ENCODE data around the gene DLX2. TPM values are rescaled to one million over a fixed set of nuclear protein-coding genes. Genes with fewer than 3 reads are reported as not detected.
"Not testable (repeated sequence)": the region's sequence is repeated elsewhere in the genome, so short reads cannot be mapped to it uniquely, and the experiment has no call there.

The DLX2 gene
- not detected for total RNA-seq
- long read RNA-seq, result 0 reads

DNA sequence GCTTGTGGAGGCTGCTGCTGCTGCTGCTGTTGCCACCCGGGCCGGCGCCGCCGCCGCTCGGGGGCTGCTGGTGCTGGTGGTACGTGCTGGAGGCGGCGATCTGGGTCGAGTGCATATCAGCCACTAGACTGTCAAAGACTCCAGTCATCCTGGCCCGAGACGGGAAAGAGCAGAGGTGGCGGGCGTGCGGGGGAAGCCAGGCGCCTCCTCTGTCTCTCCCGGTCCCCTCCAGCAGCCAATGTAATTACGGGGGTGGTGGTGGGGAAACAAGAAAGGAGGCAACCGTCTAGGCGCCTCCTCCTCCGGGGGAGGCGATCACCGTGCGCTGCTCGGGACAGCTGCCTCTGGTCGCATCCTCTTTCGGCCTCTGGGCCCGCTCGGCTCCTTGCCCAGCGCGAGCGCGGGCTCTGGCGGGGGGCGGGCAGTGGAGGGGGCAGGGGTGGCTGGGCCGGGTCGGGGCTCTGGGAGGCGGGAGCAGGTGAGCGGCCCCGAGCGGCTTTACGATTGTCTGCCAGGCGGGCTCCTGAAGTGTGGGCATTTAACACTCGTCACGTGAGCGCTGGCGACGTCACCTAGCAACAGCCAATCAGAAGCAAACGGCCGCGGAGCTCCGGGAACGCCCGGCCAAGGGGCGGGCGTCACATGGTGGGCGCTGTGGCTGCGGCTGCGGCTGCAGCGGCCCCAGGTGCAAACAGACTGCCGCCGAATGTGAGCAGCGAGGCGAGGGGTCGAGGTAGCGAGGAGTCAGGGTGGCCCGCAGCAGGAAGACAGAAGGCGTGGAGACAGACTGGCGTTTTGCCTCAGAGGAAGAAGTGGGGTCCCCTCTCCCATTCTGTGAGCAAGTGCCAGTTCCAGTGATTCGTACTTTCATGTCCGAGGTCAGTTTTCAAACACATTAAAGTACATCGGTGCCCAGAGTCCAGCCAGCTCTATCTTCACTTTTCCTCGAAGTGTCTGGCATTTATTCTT lies at the start of gene DLX2:
Gene DLX2 (minus strand): TSS at position 510 of the 969 bp plus-strand sequence. CDS start 362 bp downstream, at position 148.
- intact Hi-C loops (cut with DNase I), result loop anchor here in 1 of 2 donors (10.0 kb wide), 2 partner anchors 288 to 508 kb away; no protein-coding TSS in a partner anchor
- DNase-seq (peak; percentile 80), ATAC-seq (peak; percentile 71 to 72)

DNA sequence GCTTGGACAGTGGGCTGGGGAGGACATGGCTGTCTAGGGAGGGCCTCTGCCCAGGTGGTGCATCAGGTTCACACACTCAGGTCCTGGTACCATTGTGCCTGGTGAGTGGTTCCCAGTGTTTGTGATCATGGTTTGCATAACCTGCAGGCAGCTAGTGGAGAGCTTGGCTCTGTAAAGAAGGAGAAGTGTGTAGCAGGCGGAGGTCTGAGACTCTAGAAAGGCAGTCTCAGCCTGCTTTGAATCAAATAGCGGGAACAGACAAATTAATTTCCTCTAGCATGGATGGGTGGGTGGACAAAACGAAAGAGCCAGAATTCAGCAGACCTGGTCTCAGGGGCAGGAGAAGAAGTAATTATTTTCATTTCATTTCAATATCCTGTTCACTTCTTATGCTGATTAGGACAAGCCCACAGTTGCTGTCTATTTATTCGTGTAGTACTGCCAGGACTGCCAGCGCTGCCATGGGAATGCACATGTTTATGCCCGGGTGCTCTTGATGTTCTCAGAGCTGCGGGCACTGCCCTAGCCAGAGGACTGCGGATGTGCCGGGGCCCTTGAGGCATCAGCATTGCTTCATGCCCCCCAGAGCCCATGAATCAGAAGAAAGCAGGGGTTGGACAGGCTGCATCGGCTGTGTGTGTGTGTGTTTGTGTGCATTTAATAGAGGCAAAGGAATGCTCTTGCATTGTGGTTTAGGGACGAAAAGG lies 45.4 kb upstream of the DLX2 start:
- no peak for DNase-seq
- intact Hi-C loops (cut with DNase I), result no loop called here
- ATAC-seq, result no peak

DNA sequence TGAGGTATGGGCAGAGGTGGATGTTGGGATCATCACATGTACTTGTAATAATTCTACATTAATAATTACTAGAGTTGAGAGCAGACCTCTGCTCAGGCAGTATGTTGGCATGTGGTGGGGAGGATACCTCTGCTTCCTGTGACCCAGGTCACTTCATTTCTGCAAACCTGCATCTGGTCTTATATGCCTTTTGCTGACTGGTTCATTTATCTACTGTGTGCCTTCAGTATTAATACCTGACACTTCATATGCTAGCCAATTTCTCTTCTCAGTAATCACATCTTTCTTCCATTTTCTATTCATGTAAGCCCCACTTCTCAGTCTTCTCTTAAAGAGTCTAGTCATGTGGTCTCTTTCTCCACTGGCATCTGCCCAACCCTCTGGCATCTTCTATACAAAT lies 41.1 kb upstream of the DLX2 start:
- ATAC-seq (no peak), DNase-seq (no peak)
- intact Hi-C loops (cut with DNase I), result no loop called here

DNA sequence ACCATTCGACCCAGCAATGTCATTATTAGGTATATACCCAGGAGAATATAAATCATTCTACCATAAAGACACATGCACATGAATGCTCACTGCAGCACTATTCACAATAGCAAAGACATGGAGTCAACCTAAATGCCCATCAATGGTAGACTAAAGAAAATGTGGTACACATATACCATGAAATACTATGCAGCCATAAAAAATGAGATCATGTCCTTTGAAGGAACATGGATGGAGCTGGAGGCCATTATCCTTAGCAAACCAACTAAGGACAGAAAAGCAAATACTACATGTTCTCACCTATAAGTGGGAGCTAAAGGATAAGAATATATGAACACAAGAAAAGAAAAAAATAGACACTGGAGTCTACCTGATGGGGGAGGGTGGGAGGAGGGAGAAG lies 36.0 kb upstream of the DLX2 start:
- DNase-seq; ATAC-seq; intact Hi-C loops (cut with DNase I): not testable (repeated sequence)

DNA sequence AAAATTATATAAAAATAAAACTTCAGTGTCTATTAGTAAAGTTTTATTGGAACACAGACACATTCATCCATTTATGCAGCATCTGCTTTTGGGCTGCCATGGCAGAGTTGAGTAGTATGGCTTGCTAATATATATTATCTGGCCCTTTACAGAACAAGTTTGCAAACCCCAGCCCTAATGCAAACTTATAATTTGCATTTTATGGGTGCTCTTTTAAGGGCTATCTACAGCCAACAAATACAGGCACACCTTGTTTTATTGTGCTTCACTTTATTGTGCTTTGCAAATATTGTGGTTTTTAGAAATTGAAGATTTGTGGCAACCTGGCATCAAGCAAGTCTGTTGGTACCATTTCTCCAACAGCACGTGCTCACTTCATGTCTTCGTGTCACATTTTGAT lies 35.2 kb upstream of the DLX2 start:
- no peak for ATAC-seq
- DNase-seq, result no peak
- intact Hi-C loops (cut with DNase I), result no loop called here

DNA sequence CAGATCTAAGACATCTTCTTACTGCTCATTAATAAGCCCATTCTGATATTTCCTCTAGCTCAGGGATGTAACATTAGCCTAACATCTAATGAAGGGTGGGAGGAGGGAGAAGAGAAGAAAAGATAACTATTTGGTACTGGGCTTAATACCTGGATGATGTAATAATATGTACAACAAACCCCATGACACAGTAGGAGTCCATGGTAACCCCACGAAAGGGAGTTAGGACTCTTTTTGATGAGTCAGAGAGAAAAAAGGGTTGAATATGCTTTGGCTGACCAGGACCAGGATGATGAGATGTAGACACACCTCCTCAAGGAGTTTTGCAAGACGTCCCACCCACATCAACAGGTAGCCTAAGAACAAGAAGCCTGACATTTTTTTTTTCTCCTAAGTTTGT lies 34.4 kb upstream of the DLX2 start:
- intact Hi-C loops (cut with DNase I), result no loop called here
- DNase-seq, result no peak
- no peak for ATAC-seq

DNA sequence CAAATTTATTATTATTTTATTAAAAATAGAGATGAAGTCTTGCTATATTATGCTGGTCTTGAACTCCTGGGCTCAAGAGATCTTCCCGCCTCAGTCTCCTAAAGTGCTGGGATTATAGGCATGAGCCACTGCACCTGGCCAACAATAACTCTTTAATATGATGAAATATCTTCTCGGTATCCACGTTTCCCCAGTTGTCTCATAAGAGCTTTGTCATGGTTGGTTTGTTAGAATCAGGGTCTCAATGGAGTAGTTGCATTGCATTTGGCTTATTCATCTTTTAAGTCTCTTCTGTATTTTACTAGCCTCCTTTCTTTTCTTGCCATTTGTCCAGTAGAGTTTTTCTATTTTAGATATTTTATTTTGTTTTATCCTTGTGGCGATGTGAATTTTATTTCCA lies 32.7 kb upstream of the DLX2 start:
- ATAC-seq (no peak), DNase-seq (no peak)
- intact Hi-C loops (cut with DNase I), result no loop called here

DNA sequence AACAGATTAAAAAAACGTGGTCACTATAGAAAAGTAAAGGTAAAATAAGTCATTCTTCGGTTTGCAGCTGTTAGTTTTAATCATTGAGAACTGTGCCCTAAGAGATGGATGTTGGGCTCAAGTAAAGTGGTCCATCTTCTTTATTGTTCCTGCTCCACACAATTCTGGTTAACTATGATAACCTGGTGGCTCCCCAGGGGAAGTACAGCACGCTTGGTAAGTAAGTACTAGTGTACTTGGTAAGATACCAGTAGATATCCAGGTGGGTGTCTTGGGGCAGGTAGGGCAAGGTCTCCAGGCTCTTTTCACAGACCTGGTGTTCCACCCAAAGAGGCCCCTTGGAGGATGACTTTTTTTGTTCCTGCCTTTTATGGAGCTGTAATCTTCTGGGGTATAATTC lies 31.6 kb upstream of the DLX2 start:
- intact Hi-C loops (cut with DNase I), result no loop called here
- DNase-seq (no peak), ATAC-seq (no peak)

DNA sequence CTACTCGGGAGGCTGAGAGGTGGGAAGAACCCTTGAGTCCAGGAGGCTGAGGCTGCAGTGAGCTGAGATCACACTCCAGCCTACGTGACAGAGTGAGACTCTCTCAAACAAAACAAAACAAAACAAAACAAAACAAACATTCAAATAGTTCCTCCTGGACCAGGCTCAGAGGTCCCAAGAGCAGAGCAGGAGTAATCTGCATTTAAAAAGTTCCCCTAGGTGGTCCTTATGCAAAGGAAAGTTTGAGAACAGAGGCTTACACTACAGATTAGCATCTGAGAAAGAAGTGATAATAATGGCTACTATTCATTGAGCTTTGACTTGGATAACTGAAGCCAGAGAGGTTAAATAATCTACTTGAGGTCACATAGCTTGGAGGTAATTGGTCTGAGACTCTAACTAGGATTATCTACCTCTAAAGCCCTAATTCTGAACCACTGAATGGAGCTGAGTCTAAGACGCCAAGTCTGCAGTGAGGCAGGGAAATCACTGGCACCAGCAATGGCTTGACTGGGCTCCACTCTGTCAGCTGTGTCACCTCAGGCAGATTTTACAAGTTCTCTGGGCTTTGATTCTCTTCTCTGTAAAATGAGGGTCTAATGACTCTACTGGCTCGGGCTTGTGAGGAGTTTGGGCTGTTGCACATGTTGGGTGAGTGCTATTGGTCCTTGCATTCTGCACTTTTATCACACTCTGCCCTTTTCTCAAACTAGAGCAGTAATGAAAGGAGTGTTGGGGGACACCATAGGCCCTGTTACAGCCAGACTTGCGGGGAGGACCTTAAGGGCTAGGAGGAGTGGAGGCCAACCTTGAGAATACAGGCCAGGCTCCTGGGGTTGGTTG lies 29.2 kb upstream of the DLX2 start:
- ATAC-seq, result no peak
- DNase-seq, result no peak
- intact Hi-C loops (cut with DNase I), result no loop called here

DNA sequence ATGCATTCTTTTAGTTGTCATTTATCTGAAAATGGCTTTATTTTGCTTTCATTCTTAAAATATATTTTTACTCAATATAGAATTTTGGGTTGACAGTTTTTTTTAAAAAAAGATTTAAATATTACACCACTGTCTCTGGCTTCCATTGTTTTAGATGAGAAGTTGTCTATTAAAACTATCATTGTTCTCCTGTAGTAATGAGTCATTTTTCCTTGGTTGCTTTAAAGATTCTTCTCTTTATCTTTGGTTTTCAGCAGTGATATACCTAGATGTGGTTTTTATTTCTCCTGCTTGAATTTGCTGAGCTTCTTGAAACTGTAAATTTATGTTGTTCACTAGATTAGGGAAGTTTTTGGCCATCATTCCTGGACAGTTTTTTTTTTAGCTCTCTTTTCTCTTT lies 26.7 kb upstream of the DLX2 start:
- ATAC-seq, result no peak
- intact Hi-C loops (cut with DNase I), result no loop called here
- DNase-seq, result no peak

DNA sequence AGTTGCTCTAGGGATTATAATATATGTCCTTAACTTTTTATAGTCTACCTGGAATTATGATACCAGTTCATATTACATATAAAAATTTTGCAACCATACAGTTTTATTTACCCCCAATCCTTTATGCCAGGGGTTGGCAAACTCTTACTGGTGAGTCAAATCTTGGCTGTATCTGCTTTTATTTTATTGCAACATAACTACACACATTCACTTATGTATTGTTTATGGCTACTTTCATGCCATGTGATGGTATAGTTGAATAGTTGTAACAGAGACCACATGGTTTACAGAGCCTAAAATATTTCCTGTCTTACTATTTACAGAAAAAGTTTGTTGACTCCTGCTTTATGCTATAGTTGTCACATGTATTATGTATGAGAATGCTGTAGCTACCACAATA lies 25.8 kb upstream of the DLX2 start:
- intact Hi-C loops (cut with DNase I), result no loop called here
- no peak for ATAC-seq
- no peak for DNase-seq

DNA sequence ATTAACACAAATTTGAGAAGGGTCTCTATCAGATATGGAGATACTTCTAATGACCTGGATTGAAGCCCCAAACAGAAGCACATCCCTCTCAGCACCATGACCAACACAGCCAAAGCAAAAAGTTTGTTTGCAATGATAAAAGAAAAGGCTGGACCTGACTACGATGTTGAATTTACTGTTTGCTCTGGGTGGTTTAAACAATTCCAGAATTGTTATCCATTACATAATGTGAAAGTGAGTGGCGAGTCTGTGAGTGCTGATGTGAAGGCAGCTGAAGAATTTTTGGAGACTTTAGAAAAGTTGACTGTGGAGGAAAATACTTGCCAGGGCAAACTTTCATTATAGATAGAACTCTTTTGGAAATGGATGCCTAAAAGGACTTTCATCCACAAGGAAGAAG lies 17.4 kb upstream of the DLX2 start:
- ATAC-seq (no peak), DNase-seq (no peak)
- intact Hi-C loops (cut with DNase I), result no loop called here

DNA sequence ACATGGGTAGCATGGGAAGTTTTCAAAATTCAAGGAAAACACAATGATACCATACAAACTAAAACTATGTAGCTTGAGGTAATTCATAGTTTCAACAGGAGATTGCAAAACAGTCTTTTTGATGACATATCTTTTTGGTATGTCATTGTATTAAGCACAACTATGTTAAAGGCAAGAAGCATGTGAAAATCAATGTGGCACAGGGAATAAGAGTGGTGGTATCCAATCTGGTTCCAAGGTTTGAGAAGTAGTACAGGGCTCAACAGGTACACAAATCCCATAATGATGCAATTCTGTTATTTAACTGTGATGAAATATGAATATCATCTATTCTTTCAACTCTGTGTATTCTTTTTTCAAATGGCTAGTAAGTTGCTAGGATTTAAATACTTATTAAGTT lies 16.4 kb upstream of the DLX2 start:
- no peak for DNase-seq
- ATAC-seq, result no peak
- intact Hi-C loops (cut with DNase I), result no loop called here

DNA sequence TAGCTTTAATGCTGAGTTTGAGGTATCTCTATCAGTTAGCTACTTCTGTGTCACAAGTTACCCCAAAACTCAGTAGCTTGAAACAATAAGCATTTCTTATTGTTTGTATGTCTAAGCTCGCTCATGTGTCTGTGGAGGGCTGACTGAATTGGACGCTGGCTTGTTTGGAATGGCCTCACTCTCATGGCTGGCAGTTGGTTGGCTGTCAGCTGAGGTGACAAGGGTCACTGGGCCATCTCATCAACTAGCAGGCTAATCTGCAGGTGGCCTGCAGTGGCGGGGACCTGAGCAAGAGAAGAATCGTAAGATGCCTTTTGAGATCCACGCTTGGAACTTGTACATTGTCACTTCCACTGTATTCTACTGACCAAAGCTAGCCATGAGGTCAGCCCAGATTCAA lies 13.4 kb upstream of the DLX2 start:
- intact Hi-C loops (cut with DNase I), result no loop called here
- DNase-seq (no peak), ATAC-seq (no peak)

DNA sequence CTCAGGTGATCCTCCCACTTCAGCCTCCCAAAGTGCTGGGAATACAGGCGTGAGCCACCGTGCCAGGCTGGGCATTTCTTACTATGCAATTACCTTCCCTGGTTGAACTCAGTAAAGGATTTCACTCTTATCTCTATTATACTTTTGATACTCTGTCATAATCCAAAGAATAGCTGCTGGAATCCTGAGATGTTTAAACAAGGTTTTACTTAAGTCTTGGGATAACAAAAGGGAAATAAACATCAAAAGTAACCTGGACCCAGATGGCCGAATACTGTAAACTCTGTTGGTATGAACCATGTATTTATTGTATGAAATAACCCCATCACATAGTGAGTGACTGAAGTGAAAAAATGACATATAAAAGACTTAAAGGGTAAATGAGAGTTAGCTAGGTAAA lies 11.9 kb upstream of the DLX2 start:
- ATAC-seq (no peak), DNase-seq (no peak)
- intact Hi-C loops (cut with DNase I), result loop anchor here in 1 of 2 donors (5.0 kb wide), 1 partner anchor 407 kb away; no protein-coding TSS in a partner anchor

DNA sequence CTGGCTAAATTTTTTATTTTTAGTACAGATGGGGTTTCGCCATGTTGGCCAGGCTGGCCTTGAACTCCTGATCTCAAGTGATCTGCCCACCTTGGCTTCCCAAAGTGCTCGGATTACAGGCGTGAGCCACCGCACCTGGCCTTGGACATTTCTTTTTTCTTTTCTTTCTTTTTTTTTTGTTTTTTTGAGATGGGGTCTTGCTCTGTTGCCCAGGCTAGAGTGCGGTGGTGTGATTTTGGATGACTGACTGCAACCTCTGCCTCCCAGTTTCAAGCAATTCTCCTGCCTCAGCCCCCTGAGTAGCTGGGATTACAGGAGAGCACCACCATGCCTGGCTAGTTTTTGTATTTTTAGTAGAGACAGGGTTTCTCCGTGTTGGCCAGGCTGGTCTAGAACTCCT lies 11.5 kb upstream of the DLX2 start:
- DNase-seq, ATAC-seq: not testable (repeated sequence)
- intact Hi-C loops (cut with DNase I), result loop anchor here in 1 of 2 donors (5.0 kb wide), 1 partner anchor 407 kb away; no protein-coding TSS in a partner anchor

DNA sequence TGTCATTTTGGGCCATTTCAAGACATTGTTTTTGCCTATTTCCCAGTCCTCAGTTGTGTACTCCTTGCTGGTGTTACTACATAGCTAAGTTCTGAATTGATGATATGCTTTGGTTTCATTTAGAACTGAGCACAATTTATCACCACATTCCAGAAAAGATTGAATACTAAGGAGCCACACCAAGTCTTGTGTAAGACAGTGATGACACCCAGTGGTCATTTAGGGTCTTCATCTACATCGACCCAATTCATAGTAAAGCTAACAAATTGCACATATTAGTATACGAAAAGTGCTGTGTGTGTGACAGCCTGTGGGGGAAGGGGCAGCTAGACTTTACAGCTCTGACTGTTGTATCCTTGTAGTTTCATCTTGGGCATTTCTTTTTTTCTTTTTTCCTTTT lies 10.9 kb upstream of the DLX2 start:
- DNase-seq (no peak), ATAC-seq (peak in 1 of 2 donors; percentile 27)
- intact Hi-C loops (cut with DNase I), result loop anchor here in 1 of 2 donors (5.0 kb wide), 1 partner anchor 406 kb away; no protein-coding TSS in a partner anchor

DNA sequence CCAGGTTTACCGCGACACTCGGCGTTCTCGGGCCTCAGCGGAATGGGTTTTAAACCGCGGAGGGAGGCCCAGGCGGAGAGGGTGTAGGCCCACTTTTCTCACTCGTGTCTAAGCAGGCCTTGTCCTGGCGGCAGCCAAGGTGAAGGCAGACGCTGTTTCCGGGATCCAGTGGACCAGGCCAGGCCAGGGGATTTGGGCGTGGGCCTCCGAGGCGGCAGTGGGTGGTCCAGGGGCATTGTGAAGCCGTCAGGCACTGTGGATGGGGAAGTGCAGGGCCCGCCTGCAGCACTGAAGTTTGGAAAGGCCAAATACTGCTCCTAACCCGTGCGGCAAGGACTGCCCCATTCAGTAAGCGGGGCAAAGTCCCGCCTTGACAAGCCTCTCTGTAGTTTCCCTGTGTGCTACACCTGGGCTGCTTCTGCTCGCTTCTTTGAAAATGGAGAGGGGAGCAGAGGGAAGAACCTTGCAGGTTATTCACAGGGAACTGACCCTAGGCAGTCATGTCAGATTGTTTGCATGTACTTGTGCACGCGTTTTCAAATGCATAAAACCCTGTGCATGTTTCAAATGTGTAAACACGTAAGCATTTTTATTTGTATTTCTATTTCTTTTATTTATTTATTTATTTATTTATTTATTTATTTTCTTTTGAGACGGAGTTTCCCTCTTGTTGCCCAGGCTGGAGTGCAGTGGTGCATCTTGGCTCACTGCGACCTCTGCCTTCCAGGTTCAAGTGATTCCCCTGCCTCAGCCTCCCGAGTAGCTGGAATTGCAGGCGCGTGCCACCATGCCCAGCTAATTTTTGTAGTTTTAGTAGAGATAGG lies 7.5 kb upstream of the DLX2 start:
- no peak for DNase-seq
- ATAC-seq, result no peak
- intact Hi-C loops (cut with DNase I), result loop anchor here in 1 of 2 donors (5.0 to 10.0 kb wide), 3 partner anchors 295 to 515 kb away; no protein-coding TSS in a partner anchor
